Dedifferentiated amniotic fluid mesenchymal stem cell (primary cell): Measurements from ENCODE around the gene THRSP.
"Not testable (repeated sequence)": the region's sequence is repeated elsewhere in the genome, so short reads cannot be mapped to it uniquely, and the experiment has no call there.

Source experiments
- DNase-seq: peaks from one replicate; pipeline ENCODE4 v3.0.0-alpha.2; 2016; ENCODE audit errors: extremely low spot score

The THRSP gene

GRCh38 chr11:78039391-78039918 lies 24.2 kb upstream of the THRSP start:
- no peak for DNase-seq

DNA sequence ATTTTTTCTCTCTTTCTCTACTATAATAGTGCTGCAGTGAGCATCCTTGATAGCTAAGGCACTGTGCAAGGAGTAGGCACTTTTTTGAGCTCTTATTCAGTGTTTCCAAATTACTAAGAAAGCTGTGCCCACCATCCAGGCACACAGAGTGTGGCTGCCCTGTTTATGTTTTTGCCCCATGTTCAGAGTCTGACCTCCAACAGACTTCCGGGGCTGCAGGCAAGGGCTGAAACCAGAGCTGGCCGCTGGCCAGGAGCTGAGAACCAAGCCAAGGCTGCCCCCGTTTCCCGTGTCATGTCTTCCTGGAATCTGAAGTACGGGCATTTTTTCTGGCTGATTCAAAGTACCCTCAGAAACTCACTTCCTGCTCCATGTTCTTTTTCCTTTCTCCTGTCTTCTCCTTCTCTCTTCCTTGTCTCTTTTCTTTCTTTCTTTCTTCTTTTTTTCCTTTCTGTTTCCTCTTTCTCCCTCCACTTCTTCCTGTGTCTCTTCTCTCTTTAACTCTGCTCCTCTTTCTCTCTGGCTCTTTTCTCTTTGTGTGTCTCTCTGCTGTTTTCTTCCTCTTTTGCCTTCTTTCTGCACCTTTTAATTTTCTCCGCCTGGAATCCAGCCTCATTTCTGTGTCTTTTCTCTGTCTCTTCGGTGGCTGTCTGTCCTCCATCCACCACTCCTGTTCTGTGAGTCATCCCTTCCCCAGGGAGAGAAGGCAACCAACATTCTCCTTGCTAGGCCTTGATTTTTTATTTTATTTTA lies 23.6 kb upstream of the THRSP start:
- peak; percentile 60 for DNase-seq

GRCh38 chr11:78040691-78041379 lies 22.8 kb upstream of the THRSP start:
- no peak for DNase-seq

GRCh38 chr11:78041380-78041719 lies 22.3 kb upstream of the THRSP start:
- DNase-seq: not testable (repeated sequence)

DNA sequence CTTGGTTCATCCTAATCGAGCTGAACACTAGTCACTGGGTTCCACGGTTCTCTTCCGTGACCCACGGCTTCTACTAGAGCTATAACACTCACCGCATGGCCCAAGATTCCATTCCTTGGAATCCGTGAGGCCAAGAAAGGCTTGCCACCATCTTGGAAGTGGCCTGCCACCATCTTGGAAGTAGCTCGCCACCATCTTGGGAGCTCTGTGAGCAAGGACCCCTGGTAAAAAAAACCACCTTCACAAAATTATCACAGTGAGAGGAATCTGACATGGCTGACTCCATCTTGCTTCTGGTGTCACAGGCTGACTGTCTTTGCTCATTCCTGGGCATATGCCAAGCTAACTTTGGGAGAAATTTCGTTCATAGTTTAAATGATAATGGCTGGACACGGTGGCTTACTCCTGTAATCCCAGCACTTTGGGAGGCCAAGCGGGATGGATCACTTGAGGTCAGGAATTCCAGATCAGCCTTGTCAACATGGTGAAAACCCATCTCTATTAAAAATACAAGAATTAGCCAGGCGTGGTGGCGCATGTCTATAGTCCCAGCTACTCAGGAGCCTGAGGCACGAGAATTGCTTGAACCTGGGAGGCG lies 21.7 kb upstream of the THRSP start:
- DNase-seq: no peak

GRCh38 chr11:78044706-78045105 lies 19.0 kb upstream of the THRSP start:
- DNase-seq: no peak

DNA sequence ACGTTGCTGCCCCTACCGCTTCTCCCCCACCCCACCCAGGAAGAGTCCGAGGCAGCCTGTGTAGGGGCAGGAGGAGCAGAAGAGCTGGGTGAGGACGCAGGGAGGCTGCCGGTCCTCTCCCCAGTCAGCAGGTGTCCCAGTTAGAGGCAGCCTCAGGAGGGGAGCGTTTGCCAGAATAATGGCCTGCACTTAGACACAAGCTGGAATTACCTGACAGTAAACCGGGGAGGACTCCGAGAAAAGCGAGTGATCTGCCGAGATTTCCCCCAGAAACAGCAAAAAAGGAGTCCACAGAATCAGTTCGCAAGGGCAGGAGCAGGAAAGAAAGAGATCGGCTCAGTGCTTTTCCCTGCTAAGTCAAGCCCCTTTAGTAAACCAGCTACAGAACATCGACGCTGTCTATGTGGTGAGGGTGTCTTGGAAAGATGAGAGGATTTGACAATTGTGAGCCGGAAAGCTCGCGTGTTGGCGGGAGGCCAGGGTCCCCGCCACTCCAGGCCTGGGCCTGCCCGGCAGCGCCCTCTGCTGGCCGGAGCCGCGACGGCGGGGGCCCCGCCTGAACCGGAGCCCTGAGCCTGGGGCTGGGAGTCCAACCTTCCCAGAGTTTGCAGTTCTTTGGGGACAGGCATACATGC lies 17.7 kb upstream of the THRSP start:
- peak; percentile 25 for DNase-seq

DNA sequence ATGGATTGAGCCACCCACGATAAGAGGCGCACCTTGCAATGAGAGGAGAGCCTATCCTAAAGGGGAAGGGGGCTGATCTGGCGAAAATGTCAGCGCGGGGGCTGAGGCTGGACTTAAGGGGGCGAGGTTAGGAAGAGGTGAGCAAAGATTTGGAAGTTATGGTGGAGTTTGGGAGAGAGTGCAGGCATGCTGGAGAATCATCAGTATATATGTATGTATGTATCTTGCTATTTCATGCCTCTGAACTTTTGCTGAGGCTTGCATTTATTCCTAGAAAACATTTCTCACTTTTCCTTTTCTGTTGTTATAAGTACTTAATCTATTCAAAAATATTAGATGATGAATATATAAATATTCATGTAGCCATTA lies 17.2 kb upstream of the THRSP start:
- no peak for DNase-seq

- DNase-seq: no peak
These were observed 15.1 kb upstream of the THRSP start for GRCh38 chr11:78048561-78048960.

DNA sequence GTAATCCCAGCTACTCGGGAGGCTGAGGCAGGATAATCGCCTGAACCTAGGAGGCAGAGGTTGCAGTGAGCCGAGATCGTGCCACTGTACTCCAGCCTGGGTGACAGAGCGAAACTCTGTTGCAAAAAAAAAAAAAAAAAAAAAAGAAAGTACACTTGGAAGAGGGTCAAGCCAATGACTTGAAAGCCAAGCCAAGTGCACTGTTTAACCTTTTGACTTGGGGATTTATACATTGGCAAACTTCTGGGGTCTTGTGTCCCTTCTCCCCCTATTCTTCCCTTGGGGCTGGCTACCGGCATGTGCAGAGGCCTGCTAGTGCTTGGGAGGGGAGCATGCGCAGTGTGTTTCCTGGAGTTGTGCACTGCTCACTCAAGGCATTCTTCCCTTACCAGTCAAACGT lies 14.3 kb upstream of the THRSP start:
- no peak for DNase-seq

DNA sequence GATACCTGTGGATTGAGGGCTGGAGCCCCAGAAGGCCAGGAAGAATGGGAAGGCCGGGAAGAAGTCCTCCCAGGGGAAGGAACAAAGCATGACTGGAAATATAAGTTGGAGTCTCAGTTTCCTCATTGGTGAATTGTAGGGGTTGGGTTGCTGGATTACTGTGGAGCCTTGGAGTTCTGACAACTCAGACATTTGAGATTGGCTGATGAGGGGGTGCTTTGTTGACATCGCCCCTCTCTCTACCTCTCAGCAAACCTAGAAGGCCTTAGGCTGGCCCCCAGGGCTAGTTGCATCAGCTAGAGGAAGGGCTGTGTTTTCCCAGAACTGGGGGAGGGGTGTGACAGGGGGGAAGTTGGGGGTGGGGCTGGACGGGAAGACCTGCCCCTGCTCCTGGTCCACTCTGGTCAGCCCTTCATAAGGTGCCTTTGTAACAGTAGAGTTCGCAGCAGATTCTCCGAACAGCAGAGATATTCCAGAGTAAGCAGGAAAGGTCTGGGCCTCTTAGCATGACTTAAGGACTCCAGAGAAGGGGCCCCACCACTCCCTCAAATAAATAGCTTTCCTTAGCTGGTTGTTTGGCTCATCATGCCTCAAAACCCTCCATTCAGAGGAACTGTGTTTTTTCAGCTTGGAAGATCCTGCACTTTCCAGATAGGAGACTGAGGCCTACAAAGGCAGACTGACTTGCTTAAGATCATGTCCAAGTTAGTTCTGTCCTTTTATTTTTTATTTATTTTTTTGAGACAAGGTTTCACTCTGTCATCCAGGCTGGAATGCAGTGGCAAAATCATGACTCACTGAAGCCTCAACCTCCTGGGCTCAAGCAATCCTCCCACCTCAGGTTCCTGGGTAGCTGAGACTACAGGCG lies 12.5 kb upstream of the THRSP start:
- no peak for DNase-seq

DNA sequence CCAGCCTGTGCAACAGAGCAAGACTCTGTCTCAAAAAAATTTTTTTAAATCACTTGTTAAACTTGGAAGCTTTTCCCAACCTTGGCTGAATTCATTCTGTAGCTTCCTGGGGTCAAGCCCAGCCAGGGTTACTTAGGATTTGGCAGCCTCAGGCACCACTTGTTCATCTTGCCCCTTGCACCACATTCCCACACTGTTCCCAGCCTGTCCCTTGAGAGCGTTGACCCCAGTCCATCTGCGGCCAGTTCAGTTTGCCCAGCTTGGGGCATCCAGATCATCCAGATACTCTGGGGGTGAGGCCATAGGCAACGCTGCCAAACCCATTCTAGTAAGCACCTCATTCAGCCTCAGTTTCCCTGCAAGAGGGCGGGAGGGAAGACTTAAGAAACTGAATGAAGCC lies 8.7 kb upstream of the THRSP start:
- no peak for DNase-seq

DNA sequence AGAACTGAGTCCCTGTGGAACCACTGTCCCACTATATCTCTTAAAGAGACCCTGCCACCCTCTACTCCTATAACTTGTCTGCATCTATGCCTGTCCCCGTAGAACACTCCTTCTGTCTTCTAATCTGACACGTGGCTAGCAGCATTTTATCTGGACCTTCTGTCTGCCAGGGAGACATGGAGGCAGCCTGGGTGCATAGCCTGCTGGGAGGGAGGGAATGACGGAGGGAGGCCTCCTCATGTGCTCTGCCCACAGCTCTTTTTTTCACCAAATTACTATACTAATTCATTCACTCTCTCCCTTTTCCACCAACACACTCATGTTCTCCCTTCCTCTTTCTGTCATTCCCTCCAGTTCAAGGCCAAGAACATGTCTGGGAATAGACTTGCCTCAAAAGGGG lies 7.6 kb upstream of the THRSP start:
- no peak for DNase-seq

- no peak for DNase-seq
These were observed 6.1 kb upstream of the THRSP start for GRCh38 chr11:78057462-78058055.

DNA sequence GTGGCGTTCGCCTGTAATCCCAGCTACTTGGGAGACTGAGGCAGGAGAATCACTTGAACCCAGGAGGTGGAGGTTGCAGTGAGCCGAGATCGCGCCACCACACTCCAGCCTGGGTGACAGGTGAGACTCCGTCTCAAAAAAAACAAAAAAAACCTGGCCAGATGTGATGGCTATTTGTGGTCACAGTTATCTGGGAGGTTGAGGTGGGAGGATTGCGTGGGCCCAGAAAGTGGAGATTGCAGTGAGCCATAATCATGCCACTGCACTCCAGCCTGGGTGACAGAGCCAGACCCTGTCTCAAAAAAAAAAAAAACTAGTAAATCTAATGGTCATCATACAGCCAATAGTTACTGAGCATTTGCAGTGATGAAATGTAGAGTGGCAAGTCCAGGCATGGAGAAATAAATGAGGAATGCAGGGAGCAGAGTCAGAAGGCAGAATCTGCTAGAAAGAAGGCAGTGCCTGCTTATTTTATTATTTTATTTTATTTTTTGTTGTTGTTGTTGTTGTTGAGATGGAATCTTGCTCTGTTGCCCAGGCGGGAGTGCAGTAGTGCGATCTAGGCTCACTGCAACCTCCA lies 3.8 kb upstream of the THRSP start:
- not testable (repeated sequence) for DNase-seq

DNA sequence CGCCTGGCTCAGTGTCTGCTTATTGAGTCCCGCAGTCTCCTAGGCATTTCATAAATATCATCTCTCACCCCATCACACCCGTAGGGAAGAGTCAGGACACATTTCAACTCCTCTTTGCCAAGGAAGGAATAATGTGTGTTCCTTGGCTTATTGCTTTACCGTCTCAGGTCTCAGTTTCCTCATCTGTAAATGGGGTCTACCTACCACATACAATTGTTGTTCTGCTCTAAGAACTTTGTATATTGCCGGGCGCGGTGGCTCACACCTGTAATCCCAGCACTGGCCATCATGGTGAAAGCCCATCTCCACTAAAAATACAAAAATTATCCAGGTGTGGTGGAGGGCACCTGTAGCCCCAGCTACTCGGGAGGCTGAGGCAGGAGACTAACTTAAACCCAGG lies 3.1 kb upstream of the THRSP start:
- no peak for DNase-seq

GRCh38 chr11:78061088-78061920 lies 2.4 kb upstream of the THRSP start:
- no peak for DNase-seq

DNA sequence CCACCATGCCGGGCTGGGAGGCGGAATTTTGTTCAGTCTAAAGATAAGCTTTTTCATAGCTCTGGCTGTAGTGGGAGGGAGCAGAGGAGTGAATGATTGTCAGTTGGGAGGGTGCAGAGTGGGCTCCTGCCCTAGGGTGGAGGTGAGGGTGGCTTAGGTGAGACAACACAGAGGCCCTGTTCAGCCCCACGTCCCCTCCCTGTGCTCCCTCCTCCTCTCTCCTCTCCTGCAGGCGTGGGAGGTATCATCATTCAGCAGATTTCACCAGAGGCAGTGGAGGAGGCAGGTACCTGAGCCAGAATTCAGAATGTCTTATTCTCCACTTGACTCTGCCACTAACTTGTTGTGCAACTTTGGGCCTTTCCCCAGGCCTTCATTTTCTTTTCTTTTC lies 1.7 kb upstream of the THRSP start:
- DNase-seq: no peak

DNA sequence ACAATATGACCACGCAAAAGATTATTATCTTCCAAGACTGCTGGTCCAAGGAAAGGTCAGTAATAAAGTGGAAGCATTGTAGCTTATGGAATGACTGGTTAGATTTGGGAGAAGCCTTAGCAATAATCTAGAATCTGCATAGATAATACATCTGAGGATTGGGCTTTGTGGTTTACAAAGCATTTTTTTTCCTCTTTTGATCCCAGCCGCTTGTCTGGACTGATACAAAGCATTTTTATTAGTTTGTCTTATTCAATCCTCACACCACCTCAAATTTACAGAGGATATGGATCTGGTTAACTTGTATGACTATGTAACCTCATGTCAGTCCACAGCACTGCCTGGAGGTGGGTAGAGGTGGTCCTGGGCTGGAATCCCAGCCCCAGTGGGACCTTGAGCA lies 990 bp upstream of the THRSP start:
- no peak for DNase-seq

GRCh38 chr11:78065203-78065602 lies 1.5 kb downstream of the THRSP start:
- DNase-seq: no peak
